ENCODE data around the gene BRIP1. TPM values are rescaled to one million over a fixed set of nuclear protein-coding genes. Genes with fewer than 3 reads are reported as not detected.

BRIP1 gene
- total RNA-seq, 2 experiments from 2014 or later = 1.0 to 1.9 TPM

DNA sequence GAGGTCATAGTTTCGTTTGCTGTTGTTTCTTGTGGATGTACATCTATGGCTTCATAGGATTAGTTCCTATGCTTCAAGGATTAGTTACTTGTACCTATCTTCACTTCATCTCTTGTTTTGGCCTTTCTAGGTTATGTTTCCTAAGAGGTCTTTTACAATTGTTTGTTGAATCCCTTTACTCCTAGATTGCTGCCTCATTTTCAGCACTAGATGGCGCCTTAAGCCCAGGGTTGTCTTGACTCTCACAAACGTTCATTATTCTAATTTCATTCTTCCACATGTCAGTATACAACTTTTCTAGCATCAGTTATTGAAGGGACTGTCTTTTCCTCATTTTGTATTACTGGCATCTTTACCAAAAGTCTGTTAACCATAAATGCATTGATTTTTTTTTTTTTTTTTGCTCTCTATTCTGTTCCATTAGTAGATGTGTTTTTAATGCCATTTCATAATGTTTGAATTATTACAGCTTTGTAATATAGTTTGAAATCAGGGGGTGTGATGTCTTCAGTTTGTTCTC, 227.4 kb downstream of the BRIP1 start:
- peaks cover 62% of the 10 kb centered on the region for H3K27me3 Mint-ChIP-seq
- no peak overlapping the region for H3K27ac Mint-ChIP-seq
- Histone ChIP-seq H3K4me3 (ENCODE audit: low read length) (no peak overlapping the region), H3K27me3 (ENCODE audit: control insufficient read depth in 1 of 2, insufficient read depth in 2 of 2, low read length in 2 of 2) (peaks cover 0 to 18% of the 10 kb centered on the region in 2 experiments), H3K4me1 (ENCODE audit: insufficient read depth, low read length) (no peaks in the 10 kb centered on the region), H3K27ac (ENCODE audit: low read depth in 1 of 2, low read length in 2 of 2) (no peak overlapping the region), H3K9me3 (ENCODE audit: control insufficient read depth in 1 of 2, insufficient read depth in 1 of 2, low read length in 2 of 2) (no peaks in the 10 kb centered on the region), H3K36me3 (ENCODE audit: insufficient read depth, low read length) (no peaks in the 10 kb centered on the region)
- TF ChIP-seq, protein P1, sequence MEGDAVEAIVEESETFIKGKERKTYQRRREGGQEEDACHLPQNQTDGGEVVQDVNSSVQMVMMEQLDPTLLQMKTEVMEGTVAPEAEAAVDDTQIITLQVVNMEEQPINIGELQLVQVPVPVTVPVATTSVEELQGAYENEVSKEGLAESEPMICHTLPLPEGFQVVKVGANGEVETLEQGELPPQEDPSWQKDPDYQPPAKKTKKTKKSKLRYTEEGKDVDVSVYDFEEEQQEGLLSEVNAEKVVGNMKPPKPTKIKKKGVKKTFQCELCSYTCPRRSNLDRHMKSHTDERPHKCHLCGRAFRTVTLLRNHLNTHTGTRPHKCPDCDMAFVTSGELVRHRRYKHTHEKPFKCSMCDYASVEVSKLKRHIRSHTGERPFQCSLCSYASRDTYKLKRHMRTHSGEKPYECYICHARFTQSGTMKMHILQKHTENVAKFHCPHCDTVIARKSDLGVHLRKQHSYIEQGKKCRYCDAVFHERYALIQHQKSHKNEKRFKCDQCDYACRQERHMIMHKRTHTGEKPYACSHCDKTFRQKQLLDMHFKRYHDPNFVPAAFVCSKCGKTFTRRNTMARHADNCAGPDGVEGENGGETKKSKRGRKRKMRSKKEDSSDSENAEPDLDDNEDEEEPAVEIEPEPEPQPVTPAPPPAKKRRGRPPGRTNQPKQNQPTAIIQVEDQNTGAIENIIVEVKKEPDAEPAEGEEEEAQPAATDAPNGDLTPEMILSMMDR (IDR thresholded peaks at IDR 0.05) = peak; percentile 46
- no peak overlapping the region for H3K4me3 Mint-ChIP-seq
- intact Hi-C loops (cut with DNase I, micrococcal nuclease) = loop anchor here (2.0 to 10.0 kb wide), 4 partner anchors 59 to 431 kb away; partner anchors contain the start of gene MED13 (in 1 of the 2)
- ATAC-seq (ENCODE audit: poor library complexity) = no peak
- ChIA-PET CTCF (interaction anchor here (0.7 to 1.2 kb wide), 6 partner anchors 13 to 493 kb away, joined by 3 to 4 read pairs (median 3); no protein-coding TSS in a partner anchor), POLR2A (interaction anchor here (1.5 kb wide), 1 partner anchor 430 kb away, joined by 3 read pairs; no protein-coding TSS in a partner anchor)
- H3K4me1 Mint-ChIP-seq (ENCODE audit: low read depth) = no peaks in the 10 kb centered on the region
- no peaks in the 10 kb centered on the region for H3K36me3 Mint-ChIP-seq (ENCODE audit: low read depth)
- peak in 13 of 14 experiments; percentile 6 to 72 (median 30) for DNase-seq
- H3K9me3 Mint-ChIP-seq = no peaks in the 10 kb centered on the region

DNA sequence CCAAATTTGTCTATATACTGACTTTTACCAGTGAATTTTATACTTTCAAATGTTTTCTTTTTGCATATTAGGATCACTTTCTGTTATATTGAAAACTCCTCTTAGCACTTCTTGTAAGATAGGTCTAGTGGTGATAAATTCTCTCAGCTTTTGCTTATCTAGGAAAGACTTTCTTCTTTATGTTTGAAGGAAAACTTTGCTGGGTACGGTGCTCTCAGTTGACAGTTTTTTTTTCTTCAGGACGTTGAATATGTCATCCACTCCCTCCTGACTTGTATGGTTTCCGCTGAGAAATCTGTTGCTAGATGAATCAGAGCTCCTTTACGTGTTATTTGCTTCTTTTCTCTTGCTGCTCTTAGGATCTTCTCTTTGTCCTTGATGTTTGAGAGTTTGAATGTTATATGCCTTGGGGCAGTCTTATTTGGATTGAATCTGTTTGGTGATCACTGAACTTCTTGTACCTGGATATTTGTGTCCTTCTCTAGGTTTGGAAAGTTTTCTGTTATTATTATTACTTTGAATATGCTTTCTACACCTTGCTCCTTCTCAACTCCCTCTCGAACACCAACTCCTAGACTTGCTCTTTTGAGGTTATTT, 228.3 kb downstream of the BRIP1 start:
- no peak overlapping the region for H3K27ac Mint-ChIP-seq
- DNase-seq = no peak
- ChIA-PET CTCF (interaction anchor here (1.2 kb wide), 1 partner anchor 201 kb away, joined by 4 read pairs; no protein-coding TSS in a partner anchor), POLR2A (interaction anchor here (1.5 kb wide), 1 partner anchor 431 kb away, joined by 3 read pairs; no protein-coding TSS in a partner anchor)
- no peak overlapping the region for H3K27ac ChIP-seq (ENCODE audit: low read depth in 1 of 2, low read length in 2 of 2)
- H3K36me3 Mint-ChIP-seq (ENCODE audit: low read depth) = no peaks in the 10 kb centered on the region
- no peak overlapping the region for H3K4me3 ChIP-seq (ENCODE audit: low read length)
- TF ChIP-seq, protein P1 (IDR thresholded peaks at IDR 0.05) = no peak
- no peaks in the 10 kb centered on the region for H3K9me3 ChIP-seq (ENCODE audit: control insufficient read depth in 1 of 2, insufficient read depth in 1 of 2, low read length in 2 of 2)
- H3K36me3 ChIP-seq (ENCODE audit: insufficient read depth, low read length) = no peaks in the 10 kb centered on the region
- H3K4me1 ChIP-seq (ENCODE audit: insufficient read depth, low read length) = no peaks in the 10 kb centered on the region
- no peak overlapping the region for H3K4me3 Mint-ChIP-seq
- intact Hi-C loops (cut with DNase I, micrococcal nuclease) = loop anchor here (5.0 to 10.0 kb wide), 3 partner anchors 60 to 432 kb away; partner anchors contain the start of gene MED13 (in 1 of the 2)
- peaks cover 69% of the 10 kb centered on the region for H3K27me3 Mint-ChIP-seq
- ATAC-seq (ENCODE audit: poor library complexity) = no peak
- H3K9me3 Mint-ChIP-seq = no peaks in the 10 kb centered on the region
- H3K27me3 ChIP-seq (ENCODE audit: control insufficient read depth in 1 of 2, insufficient read depth in 2 of 2, low read length in 2 of 2) = peaks cover 4 to 26% of the 10 kb centered on the region in 2 experiments
- no peaks in the 10 kb centered on the region for H3K4me1 Mint-ChIP-seq (ENCODE audit: low read depth)

DNA sequence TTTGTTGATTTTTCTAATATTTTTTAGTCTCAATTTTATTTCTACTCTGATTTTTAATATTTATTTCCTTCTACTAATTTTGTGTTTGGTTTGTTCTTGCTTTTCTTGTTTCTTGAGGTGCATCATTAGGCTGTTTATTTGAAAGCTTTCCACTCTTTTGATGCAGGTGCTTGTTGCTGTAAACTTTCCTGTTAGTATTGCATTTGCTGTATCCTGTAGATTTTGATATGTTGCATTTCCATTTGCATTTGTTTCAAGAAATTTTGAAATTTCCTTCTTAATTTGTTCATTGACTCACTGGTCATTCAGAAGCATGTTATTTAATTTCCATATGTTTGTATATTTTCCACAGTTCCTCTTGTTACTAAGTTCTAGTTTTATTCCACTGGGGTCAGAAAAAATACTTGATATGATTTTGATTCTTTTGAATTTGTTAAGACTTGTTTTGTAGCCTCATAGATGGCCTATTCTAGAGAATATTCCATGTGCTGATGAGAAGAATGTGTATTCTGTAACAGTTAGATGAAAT, 229.3 kb downstream of the BRIP1 start:
- intact Hi-C loops (cut with DNase I, micrococcal nuclease) = loop anchor here in 1 of 2 experiments (10.0 kb wide), 1 partner anchor 61 kb away; no protein-coding TSS in a partner anchor
- ATAC-seq (ENCODE audit: poor library complexity) (no peak), DNase-seq (no peak)
- H3K36me3 Mint-ChIP-seq (ENCODE audit: low read depth) = no peaks in the 10 kb centered on the region
- H3K4me3 Mint-ChIP-seq = no peak overlapping the region
- H3K27me3 Mint-ChIP-seq = peaks cover 71% of the 10 kb centered on the region
- no peaks in the 10 kb centered on the region for H3K4me1 Mint-ChIP-seq (ENCODE audit: low read depth)
- TF ChIP-seq, protein P1 (IDR thresholded peaks at IDR 0.05) = no peak
- CTCF ChIA-PET = no interaction called here
- Histone ChIP-seq H3K4me3 (ENCODE audit: low read length) (no peak overlapping the region), H3K27ac (ENCODE audit: low read depth in 1 of 2, low read length in 2 of 2) (no peak overlapping the region), H3K9me3 (ENCODE audit: control insufficient read depth in 1 of 2, insufficient read depth in 1 of 2, low read length in 2 of 2) (no peaks in the 10 kb centered on the region), H3K4me1 (ENCODE audit: insufficient read depth, low read length) (no peaks in the 10 kb centered on the region), H3K36me3 (ENCODE audit: insufficient read depth, low read length) (no peaks in the 10 kb centered on the region), H3K27me3 (ENCODE audit: control insufficient read depth in 1 of 2, insufficient read depth in 2 of 2, low read length in 2 of 2) (peaks cover 6 to 29% of the 10 kb centered on the region in 2 experiments)
- H3K27ac Mint-ChIP-seq = no peak overlapping the region
- POLR2A ChIA-PET = no interaction called here
- H3K9me3 Mint-ChIP-seq = no peaks in the 10 kb centered on the region

Measured in CD4-positive, alpha-beta T cell (primary cell).